ENCODE measurements around the gene PDX1. TPM values are rescaled to one million over a fixed set of nuclear protein-coding genes. Genes with fewer than 3 reads are reported as not detected.

The PDX1 gene
- polyA plus RNA-seq, 1 of the 3 experiments (the other 2 are of a cell fraction), result not detected

- Histone ChIP-seq H3K9ac (no peak overlapping the region), H3K4me2 (no peak overlapping the region), H3K27me3 (ENCODE audit: insufficient read depth) (peaks cover 39% of the 10 kb centered on the region), H3K27ac (ENCODE audit: low read depth in 2 of 2, low read length in 1 of 2) (no peak overlapping the region), H3K9me2 (no peaks in the 10 kb centered on the region), H2AFZ (ENCODE audit: low read depth) (no peak overlapping the region), H3K4me1 (ENCODE audit: control insufficient read depth in 1 of 2, insufficient read depth in 2 of 2, low read depth in 1 of 2, low read length in 1 of 2) (no peaks in the 10 kb centered on the region), H3K36me3 (replicated peaks in 1 of 2; ENCODE audit: control insufficient read depth in 1 of 2, insufficient read depth in 2 of 2, low read length in 1 of 2) (no peaks in the 10 kb centered on the region), H3K79me2 (ENCODE audit: insufficient read depth) (no peaks in the 10 kb centered on the region), H3K4me3 (ENCODE audit: low read depth in 2 of 2, low read length in 1 of 2) (no peak overlapping the region), H4K20me1 (ENCODE audit: insufficient read depth) (no peaks in the 10 kb centered on the region), H3K9me3 (no peaks in the 10 kb centered on the region), H3F3A (replicated peaks; ENCODE audit: insufficient read depth) (no peaks in the 10 kb centered on the region)
- 3% methylated on average over 2 of the region's 2 CpGs for WGBS (ENCODE audit: low lambda C conversion rate)
- no peak for DNase-seq
- POLR2A ChIA-PET, result no interaction called here
- CTCF ChIA-PET, result no interaction called here
- TF ChIP-seq FOXM1 (IDR thresholded peaks at IDR 0.05; ENCODE audit: low read depth) (no peak), TCF12 (IDR thresholded peaks at IDR 0.05) (no peak), REST (IDR thresholded peaks at IDR 0.05; ENCODE audit: low read depth, low read length) (no peak)
These were observed 14.2 kb upstream of the PDX1 start for GRCh38 chr13:27905650-27906049.

GRCh38 chr13:27907121-27907787 lies 12.5 kb upstream of the PDX1 start:
- H3K27ac ChIP-seq (ENCODE audit: low read depth in 2 of 2, low read length in 1 of 2), result no peak overlapping the region
- H3K9ac ChIP-seq, result no peak overlapping the region
- H3F3A ChIP-seq (replicated peaks; ENCODE audit: insufficient read depth), result no peaks in the 10 kb centered on the region
- CTCF ChIA-PET, result interaction anchor here (1.1 kb wide), 1 partner anchor 81 kb away, joined by 3 read pairs; no protein-coding TSS in a partner anchor
- no peaks in the 10 kb centered on the region for H3K4me1 ChIP-seq (ENCODE audit: control insufficient read depth in 1 of 2, insufficient read depth in 2 of 2, low read depth in 1 of 2, low read length in 1 of 2)
- no peak overlapping the region for H3K4me2 ChIP-seq
- H3K9me2 ChIP-seq, result no peaks in the 10 kb centered on the region
- no peak overlapping the region for H2AFZ ChIP-seq (ENCODE audit: low read depth)
- TF ChIP-seq NFIC (IDR thresholded peaks at IDR 0.05; ENCODE audit: borderline replicate concordance) (no peak), SMC3 (IDR thresholded peaks at IDR 0.05; ENCODE audit: low read depth, low read length) (no peak), ZBTB33 (IDR thresholded peaks at IDR 0.05; ENCODE audit: borderline replicate concordance, low read depth) (no peak), TEAD4 (IDR thresholded peaks at IDR 0.05; ENCODE audit: borderline replicate concordance, insufficient read depth) (no peak), USF2 (IDR thresholded peaks at IDR 0.05; ENCODE audit: borderline replicate concordance, low read depth, low read length) (no peak), RFX5 (IDR thresholded peaks at IDR 0.05; ENCODE audit: low read length) (no peak), SIN3A (IDR thresholded peaks at IDR 0.05; ENCODE audit: borderline replicate concordance, low read depth, low read length) (no peak), CHD2 (IDR thresholded peaks at IDR 0.05; ENCODE audit: low read length, partially characterized antibody) (no peak), USF1 (IDR thresholded peaks at IDR 0.05; ENCODE audit: borderline replicate concordance, low read depth) (no peak), TAF1 (IDR thresholded peaks at IDR 0.05; ENCODE audit: borderline replicate concordance, low read depth, low read length) (no peak), RAD21 (IDR thresholded peaks at IDR 0.05; ENCODE audit: low read length) (no peak), FOSL2 (IDR thresholded peaks at IDR 0.05; ENCODE audit: borderline replicate concordance, low read depth) (no peak)
- H3K9me3 ChIP-seq, result no peaks in the 10 kb centered on the region
- 23% methylated on average over 6 of the region's 6 CpGs for WGBS (ENCODE audit: low lambda C conversion rate)
- POLR2A ChIA-PET, result no interaction called here
- no peak for DNase-seq
- H3K79me2 ChIP-seq (ENCODE audit: insufficient read depth), result no peaks in the 10 kb centered on the region
- peaks cover 39% of the 10 kb centered on the region for H3K27me3 ChIP-seq (ENCODE audit: insufficient read depth)
- no peaks in the 10 kb centered on the region for H4K20me1 ChIP-seq (ENCODE audit: insufficient read depth)
- no peak overlapping the region for H3K4me3 ChIP-seq (ENCODE audit: low read depth in 2 of 2, low read length in 1 of 2)
- H3K36me3 ChIP-seq (replicated peaks in 1 of 2; ENCODE audit: control insufficient read depth in 1 of 2, insufficient read depth in 2 of 2, low read length in 1 of 2), result no peaks in the 10 kb centered on the region
